Measurements from ENCODE around the gene TBC1D21. TPM values are rescaled to one million over a fixed set of nuclear protein-coding genes. Genes with fewer than 3 reads are reported as not detected.

The TBC1D21 gene
- total RNA-seq, 6 experiments from 2014 or later, result not detected

DNA sequence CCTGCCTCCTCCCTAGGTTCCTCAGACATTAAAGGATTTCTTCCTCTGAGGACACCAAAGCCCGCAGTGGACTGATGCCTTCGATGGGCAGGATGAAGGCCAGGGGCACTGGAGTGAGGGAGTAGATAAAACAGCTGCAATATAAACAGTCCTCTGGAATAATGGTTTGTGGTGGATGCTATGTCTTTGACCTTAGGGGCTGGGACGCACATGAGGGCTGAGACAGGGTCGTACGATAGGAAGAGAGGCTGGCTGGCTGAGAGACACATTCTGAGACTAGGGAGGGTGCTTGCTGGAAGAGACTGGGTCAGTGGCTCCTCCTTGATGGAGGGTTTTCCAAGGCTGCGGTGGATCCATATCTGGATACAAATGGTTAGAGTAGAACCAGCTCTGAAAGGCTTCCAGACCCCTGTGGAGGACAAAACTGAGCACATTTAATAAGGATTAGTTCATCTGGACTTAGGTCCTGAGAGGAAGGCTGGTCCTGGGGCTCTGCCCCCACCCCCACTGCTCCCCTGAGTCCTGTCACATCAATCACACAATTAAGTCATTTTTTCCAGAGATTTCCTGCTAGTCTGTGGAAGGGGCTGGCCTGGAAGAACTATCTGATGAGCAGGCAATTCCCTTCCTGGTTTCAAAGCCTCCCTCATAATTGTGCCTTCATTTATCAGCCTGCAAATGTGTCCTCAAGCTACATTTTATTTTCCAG, 15.8 kb downstream of the TBC1D21 start:
- intact Hi-C loops (cut with DNase I), result no loop called here
- DNase-seq (no peak), ATAC-seq (no peak)
- Histone ChIP-seq H3K36me3 (no peaks in the 10 kb centered on the region), H3K27ac (no peak overlapping the region), H3K4me1 (no peaks in the 10 kb centered on the region), H3K27me3 (no peaks in the 10 kb centered on the region), H3K4me3 (no peak overlapping the region), H3K9me3 (no peaks in the 10 kb centered on the region)
- 54% methylated on average over 6 of the region's 6 CpGs for WGBS (ENCODE audit: insufficient coverage, low coverage, low lambda C conversion rate, missing lambda C conversion rate)
- no peak for TF ChIP-seq POLR2A (IDR thresholded peaks at IDR 0.05)
- TF ChIP-seq, protein P1, sequence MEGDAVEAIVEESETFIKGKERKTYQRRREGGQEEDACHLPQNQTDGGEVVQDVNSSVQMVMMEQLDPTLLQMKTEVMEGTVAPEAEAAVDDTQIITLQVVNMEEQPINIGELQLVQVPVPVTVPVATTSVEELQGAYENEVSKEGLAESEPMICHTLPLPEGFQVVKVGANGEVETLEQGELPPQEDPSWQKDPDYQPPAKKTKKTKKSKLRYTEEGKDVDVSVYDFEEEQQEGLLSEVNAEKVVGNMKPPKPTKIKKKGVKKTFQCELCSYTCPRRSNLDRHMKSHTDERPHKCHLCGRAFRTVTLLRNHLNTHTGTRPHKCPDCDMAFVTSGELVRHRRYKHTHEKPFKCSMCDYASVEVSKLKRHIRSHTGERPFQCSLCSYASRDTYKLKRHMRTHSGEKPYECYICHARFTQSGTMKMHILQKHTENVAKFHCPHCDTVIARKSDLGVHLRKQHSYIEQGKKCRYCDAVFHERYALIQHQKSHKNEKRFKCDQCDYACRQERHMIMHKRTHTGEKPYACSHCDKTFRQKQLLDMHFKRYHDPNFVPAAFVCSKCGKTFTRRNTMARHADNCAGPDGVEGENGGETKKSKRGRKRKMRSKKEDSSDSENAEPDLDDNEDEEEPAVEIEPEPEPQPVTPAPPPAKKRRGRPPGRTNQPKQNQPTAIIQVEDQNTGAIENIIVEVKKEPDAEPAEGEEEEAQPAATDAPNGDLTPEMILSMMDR (IDR thresholded peaks at IDR 0.05), result no peak

DNA sequence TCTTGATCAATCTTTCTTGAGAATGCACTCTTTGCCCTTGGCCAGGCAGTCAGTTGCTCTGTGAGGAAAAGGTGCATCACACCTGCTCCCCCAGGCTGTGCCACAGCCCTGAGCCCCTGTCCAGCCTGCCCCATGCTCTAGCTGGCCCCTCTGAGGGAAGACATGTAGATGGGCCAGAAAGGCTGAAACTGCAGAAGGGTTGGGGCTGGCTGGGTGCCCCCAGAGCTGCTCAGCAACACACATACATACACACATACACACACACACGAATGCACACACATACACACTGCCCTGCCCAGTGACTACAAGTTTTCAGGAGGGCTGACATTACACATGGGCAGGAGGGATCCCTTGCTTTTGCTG, 16.4 kb downstream of the TBC1D21 start:
- no peak for ATAC-seq
- Histone ChIP-seq H3K36me3 (no peaks in the 10 kb centered on the region), H3K4me3 (no peak overlapping the region), H3K4me1 (no peaks in the 10 kb centered on the region), H3K27me3 (no peaks in the 10 kb centered on the region), H3K9me3 (no peaks in the 10 kb centered on the region), H3K27ac (no peak overlapping the region)
- intact Hi-C loops (cut with DNase I), result no loop called here
- no peak for TF ChIP-seq POLR2A (IDR thresholded peaks at IDR 0.05)
- TF ChIP-seq, protein P1 (IDR thresholded peaks at IDR 0.05), result no peak
- WGBS (ENCODE audit: insufficient coverage, low coverage, low lambda C conversion rate, missing lambda C conversion rate), result no CpG with 5 or more reads among the region's 1 CpG
- DNase-seq, result no peak

DNA sequence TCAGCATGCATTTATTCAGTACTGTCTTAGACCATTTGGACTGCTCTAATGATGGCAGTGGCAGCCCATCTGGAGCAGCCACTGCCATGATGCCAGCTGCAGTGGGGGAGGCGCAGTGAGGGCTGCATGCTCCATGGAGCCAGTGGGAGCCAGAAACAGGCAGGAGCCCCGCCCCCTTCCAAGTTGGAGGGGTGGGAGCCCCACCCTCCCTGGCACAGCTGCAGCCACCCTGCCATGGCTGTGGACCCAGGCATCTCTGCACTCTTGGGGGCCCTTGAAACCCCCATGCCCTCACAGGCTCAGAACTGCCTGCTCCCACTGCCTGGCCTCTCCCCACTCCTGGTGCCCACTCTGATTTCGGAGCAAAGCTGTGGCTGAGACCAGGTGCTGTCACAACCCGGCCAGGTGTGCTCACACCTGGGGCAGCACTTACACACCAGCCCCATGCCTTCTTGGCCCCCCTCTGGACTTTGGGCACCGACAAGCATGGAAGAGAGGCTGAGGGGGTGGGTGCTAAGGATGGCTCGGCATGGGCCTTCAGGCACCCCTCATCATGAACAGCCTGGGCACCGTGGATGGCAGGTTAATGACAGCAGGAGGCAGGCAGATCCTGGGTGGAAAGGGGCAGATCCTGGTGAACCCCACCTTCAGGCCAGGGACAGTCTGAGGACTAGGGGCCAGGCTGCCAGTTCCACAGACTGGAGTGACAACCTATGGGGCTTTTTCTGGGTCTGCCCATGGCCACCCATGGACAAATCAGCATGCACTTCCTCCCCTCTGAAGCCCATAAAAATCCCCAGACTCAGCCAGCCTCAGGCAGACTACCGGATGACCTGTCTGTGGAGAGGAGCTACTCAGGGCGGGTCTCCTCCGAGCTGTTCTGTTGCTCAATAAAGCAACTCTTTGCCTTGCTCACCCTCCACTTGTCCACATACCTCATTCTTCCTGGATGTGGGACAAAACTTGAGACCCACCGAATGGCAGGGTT, 18.3 kb downstream of the TBC1D21 start:
- DNase-seq (no peak), ATAC-seq (no peak)
- TF ChIP-seq, protein P1 (IDR thresholded peaks at IDR 0.05), result no peak
- no peak for TF ChIP-seq POLR2A (IDR thresholded peaks at IDR 0.05)
- H3K4me3 ChIP-seq, result no peak overlapping the region
- H3K27me3 ChIP-seq, result no peaks in the 10 kb centered on the region
- intact Hi-C loops (cut with DNase I), result no loop called here
- WGBS (ENCODE audit: insufficient coverage, low coverage, low lambda C conversion rate, missing lambda C conversion rate), result 75% methylated on average over 4 of the region's 11 CpGs
- H3K36me3 ChIP-seq, result no peaks in the 10 kb centered on the region
- H3K4me1 ChIP-seq, result no peaks in the 10 kb centered on the region
- H3K27ac ChIP-seq, result no peak overlapping the region
- H3K9me3 ChIP-seq, result no peaks in the 10 kb centered on the region

DNA sequence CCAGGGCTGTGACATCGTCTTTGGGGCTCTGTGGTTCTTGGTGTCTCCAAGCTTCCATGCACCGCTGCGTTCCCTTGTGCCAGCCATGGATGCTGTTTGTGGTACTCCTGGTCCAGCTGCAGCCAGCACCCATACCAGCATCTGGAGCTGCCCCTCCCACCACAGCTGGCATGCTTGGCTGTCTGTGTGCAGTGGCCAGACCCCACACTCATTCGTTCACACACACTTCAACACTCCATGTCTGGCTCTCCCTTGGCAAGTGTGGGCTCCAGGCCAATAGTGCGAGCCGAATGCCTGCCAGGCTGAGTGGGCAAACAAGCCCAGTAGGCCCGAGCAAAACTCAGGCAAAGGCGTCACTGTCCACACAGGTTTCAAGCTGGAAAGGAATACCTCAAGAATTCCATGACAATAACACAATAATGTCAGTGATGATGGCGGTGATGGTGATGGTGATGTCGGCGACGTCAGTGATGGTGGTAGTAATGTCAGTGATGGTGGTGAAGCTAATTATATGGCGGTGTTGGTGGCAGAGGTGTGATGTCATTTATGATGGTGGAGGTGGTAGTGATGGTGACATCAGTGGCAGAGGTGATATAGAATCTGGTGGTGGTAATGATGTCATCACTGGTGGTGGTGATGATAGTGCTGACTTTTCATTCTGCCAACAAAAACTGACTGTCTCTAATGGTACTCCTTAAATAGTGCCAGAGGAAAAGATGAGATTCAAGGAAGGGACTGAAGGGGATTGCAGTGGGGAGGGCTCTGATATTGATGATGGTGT, 19.3 kb downstream of the TBC1D21 start:
- WGBS (ENCODE audit: insufficient coverage, low coverage, low lambda C conversion rate, missing lambda C conversion rate), result 71% methylated on average over 9 of the region's 13 CpGs
- no peak for DNase-seq
- intact Hi-C loops (cut with DNase I), result no loop called here

More for the DNA sequence above, 19.3 kb downstream of the TBC1D21 start:
- no peak for ATAC-seq
- Histone ChIP-seq H3K27ac (no peak overlapping the region), H3K9me3 (no peaks in the 10 kb centered on the region), H3K4me3 (no peak overlapping the region), H3K27me3 (no peaks in the 10 kb centered on the region), H3K36me3 (no peaks in the 10 kb centered on the region), H3K4me1 (no peaks in the 10 kb centered on the region)
- TF ChIP-seq, protein P1 (IDR thresholded peaks at IDR 0.05), result no peak
- TF ChIP-seq POLR2A (IDR thresholded peaks at IDR 0.05), result no peak

All from right lobe of liver (tissue), 6 donors.